CD4-positive, alpha-beta memory T cell (primary cell): ENCODE data around the gene HOXB3. TPM values are rescaled to one million over a fixed set of nuclear protein-coding genes. Genes with fewer than 3 reads are reported as not detected.
A peak's percentile ranks its signal among the peaks of the same experiment; 100 is the strongest.

ENCODE experiments used
- CTCF ChIA-PET: fragments of 350-600 bp; sonication (Branson Sonifier 250); formaldehyde crosslinking; loops from one replicate; lab custom pipeline; 2021; ENCODE audit warnings: inconsistent platforms; ENCODE audit not compliant: partially characterized antibody; lab: Charles Lee
- POLR2A ChIA-PET: fragments of 350-600 bp; sonication (Branson Sonifier 250); formaldehyde crosslinking; loops from one replicate; lab custom pipeline; 2021; ENCODE audit not compliant: partially characterized antibody; lab: Charles Lee
- DNase-seq, 5 donors: peaks; one replicate each; pipeline versions ENCODE4 v3.0.0 to v3.0.0-alpha.2; 2020 to 2022; ENCODE audit warnings: mixed read lengths in 1 of 5
- H3K27ac ChIP-seq: one replicate; pipeline ENCODE4 v1.7.0; 2013; ENCODE audit warnings: low read depth, low read length
- H3K27me3 ChIP-seq: 2 replicates; pipeline ENCODE4 v1.7.0; 2013; ENCODE audit warnings: mild to moderate bottlenecking, low read length, moderate library complexity; ENCODE audit not compliant: insufficient read depth
- H3K36me3 ChIP-seq: 2 replicates; pipeline ENCODE4 v1.7.0; 2013; ENCODE audit warnings: mild to moderate bottlenecking, low read length, moderate library complexity; ENCODE audit not compliant: insufficient read depth
- H3K4me1 ChIP-seq: 2 replicates; pipeline ENCODE4 v1.7.0; 2013; ENCODE audit warnings: mild to moderate bottlenecking, low read length, moderate library complexity; ENCODE audit not compliant: insufficient read depth
- H3K4me3 ChIP-seq, 2 donors: one replicate each; pipeline ENCODE4 v1.7.0; 2013; ENCODE audit warnings: low read length in 2 of 2, mild to moderate bottlenecking in 1 of 2
- H3K9me3 ChIP-seq, 2 donors: one replicate each; pipeline ENCODE4 v1.7.0; 2013; ENCODE audit warnings: low read length in 2 of 2, control low read depth in 1 of 2; ENCODE audit not compliant: control insufficient read depth in 1 of 2
- H3K27ac Mint-ChIP-seq, 7 donors: one replicate each; pipeline ENCODE4 v1.8.0; 2020 to 2021; ENCODE audit warnings: mixed read lengths in 7 of 7, mild to moderate bottlenecking in 6 of 7, inconsistent platforms in 3 of 7, moderate library complexity in 3 of 7
- H3K27me3 Mint-ChIP-seq, 2 donors: one replicate each; pipeline ENCODE4 v1.8.0; 2020 to 2021; ENCODE audit warnings: mixed read lengths in 2 of 2
- H3K36me3 Mint-ChIP-seq, 2 donors: one replicate each; pipeline ENCODE4 v1.8.0; 2020 to 2021; ENCODE audit warnings: mixed read lengths in 2 of 2, inconsistent platforms in 1 of 2, mild to moderate bottlenecking in 1 of 2
- H3K4me1 Mint-ChIP-seq, 4 donors: one replicate each; pipeline ENCODE4 v1.8.0; 2020 to 2021; ENCODE audit warnings: mixed read lengths in 4 of 4, mild to moderate bottlenecking in 1 of 4
- H3K4me3 Mint-ChIP-seq, 8 donors: one replicate each; pipeline ENCODE4 v1.8.0; 2020 to 2021; ENCODE audit warnings: mixed read lengths in 8 of 8, mild to moderate bottlenecking in 7 of 8, moderate library complexity in 6 of 8, inconsistent platforms in 3 of 8
- H3K9me3 Mint-ChIP-seq, 8 donors: one replicate each; pipeline ENCODE4 v1.8.0; 2020 to 2021; ENCODE audit warnings: mixed read lengths in 8 of 8, mild to moderate bottlenecking in 5 of 8, inconsistent platforms in 3 of 8, moderate library complexity in 1 of 8
- intact Hi-C: fragments of 100-400 bp; cut with micrococcal nuclease; formaldehyde crosslinking; loops from one replicate; pipeline ENCODE4 v1.15.1; 2023
- polyA plus RNA-seq, 2 donors: library from polyadenylated mRNA; unstranded; fragments of 300-500 nt; fragmentation: Illumina TruSeq; gene quantifications; one replicate each; pipeline ENCODE4 v1.2.3, GENCODE V29; 2021
- total RNA-seq, 2 experiments: library from RNA; stranded (reverse); gene quantifications; one replicate each; pipeline ENCODE4 v1.2.3, GENCODE V29; 2021

HOXB3 gene
- total and polyA plus RNA-seq, 4 experiments from 2014 or later: 0.10 to 14.5 (median 11.2) TPM; not detected in 1

GRCh38 chr17:48520631-48521079 is 69.4 kb downstream of the HOXB3 start:
- Mint-ChIP-seq H3K27me3 (peaks cover 12 to 38% of the 10 kb centered on the region in 2 donors), H3K27ac (no peak overlapping the region), H3K4me3 (no peak overlapping the region), H3K36me3 (no peaks in the 10 kb centered on the region), H3K9me3 (no peaks in the 10 kb centered on the region), H3K4me1 (peaks cover 0 to 1% (median 0%) of the 10 kb centered on the region in 4 donors)
- H3K4me1 ChIP-seq: no peaks in the 10 kb centered on the region
- DNase-seq: no peak
- POLR2A ChIA-PET: no interaction called here
- CTCF ChIA-PET: interaction anchor here (0.6 to 1.3 kb wide), 3 partner anchors 28 to 87 kb away, joined by 3 to 4 read pairs (median 3); partner anchors contain the start of gene HOXB5
- intact Hi-C loops: no loop called here
- H3K27me3 ChIP-seq: no peaks in the 10 kb centered on the region
- no peak overlapping the region for H3K4me3 ChIP-seq
- H3K27ac ChIP-seq: no peak overlapping the region
- H3K9me3 ChIP-seq: no peaks in the 10 kb centered on the region
- no peaks in the 10 kb centered on the region for H3K36me3 ChIP-seq

GRCh38 chr17:48519427-48519826 is 70.6 kb downstream of the HOXB3 start:
- H3K27me3 ChIP-seq: no peaks in the 10 kb centered on the region
- no peak for DNase-seq
- Mint-ChIP-seq H3K27me3 (peaks cover 9 to 31% of the 10 kb centered on the region in 2 donors), H3K9me3 (no peaks in the 10 kb centered on the region), H3K27ac (no peak overlapping the region), H3K4me3 (no peak overlapping the region), H3K36me3 (no peaks in the 10 kb centered on the region), H3K4me1 (peaks cover 0 to 1% (median 0%) of the 10 kb centered on the region in 4 donors)
- ChIA-PET CTCF (interaction anchor here (1.2 kb wide), 1 partner anchor 27 kb away, joined by 3 read pairs; no protein-coding TSS in a partner anchor), POLR2A (interaction anchor here (1.3 kb wide), 1 partner anchor 21 kb away, joined by 3 read pairs; no protein-coding TSS in a partner anchor)
- no peak overlapping the region for H3K27ac ChIP-seq
- intact Hi-C loops: no loop called here
- no peak overlapping the region for H3K4me3 ChIP-seq
- no peaks in the 10 kb centered on the region for H3K36me3 ChIP-seq
- H3K9me3 ChIP-seq: no peaks in the 10 kb centered on the region
- H3K4me1 ChIP-seq: no peaks in the 10 kb centered on the region

GRCh38 chr17:48517478-48517877 is 72.6 kb downstream of the HOXB3 start:
- H3K9me3 Mint-ChIP-seq: no peaks in the 10 kb centered on the region
- peaks cover 3 to 20% of the 10 kb centered on the region in 2 donors for H3K27me3 Mint-ChIP-seq
- Histone ChIP-seq H3K9me3 (no peaks in the 10 kb centered on the region), H3K4me1 (peaks cover 14% of the 10 kb centered on the region), H3K27me3 (no peaks in the 10 kb centered on the region), H3K4me3 (no peak overlapping the region), H3K27ac (no peak overlapping the region), H3K36me3 (no peaks in the 10 kb centered on the region)
- H3K36me3 Mint-ChIP-seq: no peaks in the 10 kb centered on the region
- ChIA-PET CTCF (no interaction called here), POLR2A (no interaction called here)
- DNase-seq: no peak
- peaks cover 6 to 14% (median 9%) of the 10 kb centered on the region in 4 donors for H3K4me1 Mint-ChIP-seq
- intact Hi-C loops: no loop called here
- no peak overlapping the region for H3K4me3 Mint-ChIP-seq
- H3K27ac Mint-ChIP-seq: peak overlapping the region in 1 of 7 donors; percentile 58

- H3K4me3 Mint-ChIP-seq: no peak overlapping the region
- Histone ChIP-seq H3K4me3 (no peak overlapping the region), H3K27me3 (no peaks in the 10 kb centered on the region), H3K9me3 (no peaks in the 10 kb centered on the region), H3K36me3 (no peaks in the 10 kb centered on the region), H3K27ac (no peak overlapping the region), H3K4me1 (peaks cover 18% of the 10 kb centered on the region)
- no peaks in the 10 kb centered on the region for H3K36me3 Mint-ChIP-seq
- H3K4me1 Mint-ChIP-seq: peaks cover 6 to 23% (median 11%) of the 10 kb centered on the region in 4 donors
- CTCF ChIA-PET: interaction anchor here (1.0 to 1.2 kb wide), 3 partner anchors 9 to 24 kb away, joined by 3 read pairs; no protein-coding TSS in a partner anchor
- peaks cover 3 to 15% of the 10 kb centered on the region in 2 donors for H3K27me3 Mint-ChIP-seq
- intact Hi-C loops: no loop called here
- POLR2A ChIA-PET: interaction anchor here (1.0 to 1.3 kb wide), 2 partner anchors 18 to 28 kb away, joined by 3 read pairs; no protein-coding TSS in a partner anchor
- no peaks in the 10 kb centered on the region for H3K9me3 Mint-ChIP-seq
- no peak overlapping the region for H3K27ac Mint-ChIP-seq
- DNase-seq: no peak
These were observed 73.8 kb downstream of the HOXB3 start for GRCh38 chr17:48515925-48516900.

- intact Hi-C loops: no loop called here
- ChIA-PET POLR2A (no interaction called here), CTCF (interaction anchor here (0.6 to 0.8 kb wide), 2 partner anchors 10 to 181 kb away, joined by 3 read pairs; no protein-coding TSS in a partner anchor)
- Histone ChIP-seq H3K36me3 (no peaks in the 10 kb centered on the region), H3K27ac (no peak overlapping the region), H3K9me3 (no peaks in the 10 kb centered on the region), H3K27me3 (no peaks in the 10 kb centered on the region), H3K4me3 (no peak overlapping the region), H3K4me1 (peaks cover 21% of the 10 kb centered on the region)
- DNase-seq: no peak
- Mint-ChIP-seq H3K4me1 (peaks cover 13 to 31% (median 16%) of the 10 kb centered on the region in 4 donors), H3K9me3 (no peaks in the 10 kb centered on the region), H3K27me3 (peaks cover 3 to 9% of the 10 kb centered on the region in 2 donors), H3K36me3 (no peaks in the 10 kb centered on the region), H3K4me3 (no peak overlapping the region), H3K27ac (no peak overlapping the region)
These were observed 75.6 kb downstream of the HOXB3 start for GRCh38 chr17:48514477-48514876.

GRCh38 chr17:48513666-48514455 is 76.2 kb downstream of the HOXB3 start:
- H3K27me3 ChIP-seq: no peaks in the 10 kb centered on the region
- no peak overlapping the region for H3K27ac Mint-ChIP-seq
- CTCF ChIA-PET: interaction anchor here (0.6 to 1.7 kb wide), 8 partner anchors 9 to 181 kb away, joined by 3 to 10 read pairs (median 3); partner anchors contain the start of gene HOXB5
- no peaks in the 10 kb centered on the region for H3K36me3 ChIP-seq
- H3K9me3 Mint-ChIP-seq: no peaks in the 10 kb centered on the region
- H3K27ac ChIP-seq: no peak overlapping the region
- H3K9me3 ChIP-seq: no peaks in the 10 kb centered on the region
- no peaks in the 10 kb centered on the region for H3K36me3 Mint-ChIP-seq
- H3K27me3 Mint-ChIP-seq: peaks cover 3 to 10% of the 10 kb centered on the region in 2 donors
- peaks cover 21% of the 10 kb centered on the region for H3K4me1 ChIP-seq
- intact Hi-C loops: no loop called here
- H3K4me3 ChIP-seq: no peak overlapping the region
- DNase-seq: no peak
- peak overlapping the region in 1 of 8 donors; percentile 15 for H3K4me3 Mint-ChIP-seq
- peaks cover 14 to 31% (median 16%) of the 10 kb centered on the region in 4 donors for H3K4me1 Mint-ChIP-seq
- POLR2A ChIA-PET: interaction anchor here (0.9 to 1.4 kb wide), 4 partner anchors 9 to 86 kb away, joined by 3 to 6 read pairs (median 3); no protein-coding TSS in a partner anchor
